MM.1S (cell line): ENCODE data around the gene RAX.

Experiments
- DNase-seq: peaks from one replicate; pipeline ENCODE4 v3.0.0-alpha.2; 2015
- H2AFZ ChIP-seq: fragments of 300-600 bp; sonication (generic); 2 replicates; pipeline ENCODE4 v1.6.0; 2016; ENCODE audit warnings: antibody characterized with exemption, low read length
- H3F3A ChIP-seq: fragments of 300-600 bp; sonication (generic); 2 replicates; pipeline ENCODE4 v1.6.1; 2016; ENCODE audit warnings: mild to moderate bottlenecking, antibody characterized with exemption, low read length, moderate library complexity, mixed read lengths; ENCODE audit not compliant: insufficient read depth
- H3K27ac ChIP-seq: fragments of 300-600 bp; sonication (generic); 2 replicates; pipeline ENCODE4 v1.5.1; 2016; ENCODE audit warnings: mild to moderate bottlenecking, low read length
- H3K27me3 ChIP-seq: fragments of 300-600 bp; sonication (generic); replicated peaks from 2 replicates; pipeline ENCODE4 v1.6.0; 2016; ENCODE audit warnings: low read length; ENCODE audit not compliant: insufficient read depth
- H3K36me3 ChIP-seq: fragments of 300-600 bp; sonication (generic); replicated peaks from 2 replicates; pipeline ENCODE4 v1.6.1; 2016; ENCODE audit warnings: mild to moderate bottlenecking, low read length, mixed read lengths; ENCODE audit not compliant: insufficient read depth
- H3K4me1 ChIP-seq: fragments of 300-600 bp; sonication (generic); 2 replicates; pipeline ENCODE4 v1.6.1; 2016; ENCODE audit warnings: low read length, mixed read lengths
- H3K4me2 ChIP-seq: fragments of 300-600 bp; sonication (generic); 2 replicates; pipeline ENCODE4 v1.6.0; 2016; ENCODE audit warnings: low read depth, low read length
- H3K4me3 ChIP-seq: fragments of 300-600 bp; sonication (generic); 2 replicates; pipeline ENCODE4 v1.5.1; 2016; ENCODE audit warnings: low read length, mixed read lengths
- H3K79me2 ChIP-seq: fragments of 300-600 bp; sonication (generic); 2 replicates; pipeline ENCODE4 v1.6.1; 2016; ENCODE audit warnings: mixed run types, low read length, mixed read lengths
- H3K9ac ChIP-seq: fragments of 300-600 bp; sonication (generic); 2 replicates; pipeline ENCODE4 v1.6.1; 2016; ENCODE audit warnings: low read length, mixed read lengths
- H3K9me2 ChIP-seq: fragments of 300-600 bp; sonication (generic); replicated peaks from 2 replicates; pipeline ENCODE4 v1.6.1; 2016; ENCODE audit warnings: mild to moderate bottlenecking, low read length, mixed read lengths; ENCODE audit not compliant: insufficient read depth
- H3K9me3 ChIP-seq: fragments of 300-600 bp; sonication (generic); replicated peaks from 2 replicates; pipeline ENCODE4 v1.6.1; 2016; ENCODE audit warnings: mild to moderate bottlenecking, low read length, mixed read lengths; ENCODE audit not compliant: insufficient read depth
- H4K20me1 ChIP-seq: fragments of 300-600 bp; sonication (generic); 2 replicates; pipeline ENCODE4 v1.6.1; 2016; ENCODE audit warnings: mild to moderate bottlenecking, low read length, moderate library complexity, mixed read lengths; ENCODE audit not compliant: insufficient read depth
- CTCF ChIP-seq: fragments of 300-600 bp; sonication (generic); IDR thresholded peaks from 2 replicates; pipeline ENCODE4 v1.5.1; 2016; ENCODE audit warnings: antibody characterized with exemption, low read length, mixed read lengths
- EZH2 ChIP-seq: fragments of 300-600 bp; sonication (generic); optimal IDR thresholded peaks from 2 replicates; pipeline ENCODE3; 2017; ENCODE audit warnings: low read depth, mild to moderate bottlenecking, antibody characterized with exemption, low read length, mixed read lengths
- EZH2phosphoT487 ChIP-seq: fragments of 300-600 bp; sonication (generic); IDR thresholded peaks from 2 replicates; pipeline ENCODE4 v1.6.1; 2018; ENCODE audit warnings: antibody characterized with exemption, low read length

RAX gene

GRCh38 chr18:59286341-59286740 is 13.1 kb upstream of the RAX start:
- H3K27me3 ChIP-seq, result no peaks in the 10 kb centered on the region
- H3K4me2 ChIP-seq, result no peak overlapping the region
- no peaks in the 10 kb centered on the region for H4K20me1 ChIP-seq
- H3K9me3 ChIP-seq, result no peaks in the 10 kb centered on the region
- no peak for DNase-seq
- H3K4me3 ChIP-seq, result no peak overlapping the region
- no peaks in the 10 kb centered on the region for H3F3A ChIP-seq
- no peaks in the 10 kb centered on the region for H3K4me1 ChIP-seq
- no peak overlapping the region for H3K9ac ChIP-seq
- H3K9me2 ChIP-seq, result no peaks in the 10 kb centered on the region
- H3K27ac ChIP-seq, result no peak overlapping the region
- H3K79me2 ChIP-seq, result no peaks in the 10 kb centered on the region
- H3K36me3 ChIP-seq, result no peaks in the 10 kb centered on the region
- H2AFZ ChIP-seq, result no peak overlapping the region
- TF ChIP-seq CTCF, result no peak

- Histone ChIP-seq H4K20me1 (no peaks in the 10 kb centered on the region), H2AFZ (no peak overlapping the region), H3F3A (no peaks in the 10 kb centered on the region), H3K9me2 (no peaks in the 10 kb centered on the region), H3K27ac (no peak overlapping the region), H3K9me3 (no peaks in the 10 kb centered on the region), H3K36me3 (no peaks in the 10 kb centered on the region), H3K4me1 (no peaks in the 10 kb centered on the region), H3K27me3 (no peaks in the 10 kb centered on the region), H3K79me2 (no peaks in the 10 kb centered on the region), H3K4me3 (no peak overlapping the region), H3K9ac (no peak overlapping the region), H3K4me2 (no peak overlapping the region)
- no peak for TF ChIP-seq EZH2
- TF ChIP-seq EZH2phosphoT487, result no peak
- no peak for TF ChIP-seq CTCF
- DNase-seq, result no peak
Measured at GRCh38 chr18:59282341-59282740, 9.1 kb upstream of the RAX start.

- H3K9ac ChIP-seq, result no peak overlapping the region
- TF ChIP-seq EZH2, result no peak
- no peak for TF ChIP-seq CTCF
- no peaks in the 10 kb centered on the region for H3K9me3 ChIP-seq
- H3K9me2 ChIP-seq, result no peaks in the 10 kb centered on the region
- no peak overlapping the region for H3K27ac ChIP-seq
- DNase-seq, result no peak
- no peaks in the 10 kb centered on the region for H3K79me2 ChIP-seq
- H3F3A ChIP-seq, result no peaks in the 10 kb centered on the region
- H2AFZ ChIP-seq, result no peak overlapping the region
- H3K27me3 ChIP-seq, result no peaks in the 10 kb centered on the region
- H4K20me1 ChIP-seq, result no peaks in the 10 kb centered on the region
- H3K4me2 ChIP-seq, result no peak overlapping the region
- no peaks in the 10 kb centered on the region for H3K4me1 ChIP-seq
- no peaks in the 10 kb centered on the region for H3K36me3 ChIP-seq
- no peak overlapping the region for H3K4me3 ChIP-seq
Measured at GRCh38 chr18:59279722-59280121, 6.5 kb upstream of the RAX start.

- H3K27me3 ChIP-seq, result no peaks in the 10 kb centered on the region
Measured at GRCh38 chr18:59279193-59279592, 5.9 kb upstream of the RAX start.

More at GRCh38 chr18:59279193-59279592, 5.9 kb upstream of the RAX start:
- H3F3A ChIP-seq, result no peaks in the 10 kb centered on the region
- H2AFZ ChIP-seq, result no peak overlapping the region
- no peak overlapping the region for H3K27ac ChIP-seq
- H3K9me3 ChIP-seq, result no peaks in the 10 kb centered on the region
- no peaks in the 10 kb centered on the region for H3K36me3 ChIP-seq
- DNase-seq, result no peak
- H3K9ac ChIP-seq, result no peak overlapping the region
- H3K4me2 ChIP-seq, result no peak overlapping the region
- no peaks in the 10 kb centered on the region for H4K20me1 ChIP-seq
- no peaks in the 10 kb centered on the region for H3K79me2 ChIP-seq
- no peaks in the 10 kb centered on the region for H3K9me2 ChIP-seq
- TF ChIP-seq CTCF (no peak), EZH2phosphoT487 (no peak), EZH2 (no peak)
- H3K4me3 ChIP-seq, result no peak overlapping the region
- no peaks in the 10 kb centered on the region for H3K4me1 ChIP-seq
